Lung (tissue), 12 donors: ENCODE measurements around the gene PPA1. TPM values are rescaled to one million over a fixed set of nuclear protein-coding genes. Genes with fewer than 3 reads are reported as not detected.

Experiments used
- ATAC-seq: fragments of 200-7000 bp; cut with Tn5 transposase; one replicate; pipeline ENCODE4 v1.9.1; 2020; ENCODE audit warnings: moderate number of reproducible peaks; ENCODE audit not compliant: insufficient read depth, low FRiP score
- DNase-seq, 3 donors: peaks; one replicate each; pipeline ENCODE4 v3.0.0-alpha.2; 2013 to 2017
- H3K27ac ChIP-seq, 2 donors: one replicate each; pipeline ENCODE4 v1.5.1; 2013; ENCODE audit warnings: mild to moderate bottlenecking in 2 of 2, moderate library complexity in 2 of 2, control low read depth in 1 of 2, inconsistent platforms in 1 of 2, low read depth in 1 of 2, low read length in 1 of 2
- H3K27me3 ChIP-seq, 3 donors: one replicate each; pipeline ENCODE4 v1.5.1; 2013; ENCODE audit warnings: low read length in 2 of 3; ENCODE audit not compliant: control insufficient read depth in 3 of 3, insufficient read depth in 3 of 3
- H3K36me3 ChIP-seq, 4 donors: one replicate each; pipeline ENCODE4 v1.5.1; 2013; ENCODE audit warnings: low read length in 4 of 4, mild to moderate bottlenecking in 1 of 4, moderate library complexity in 1 of 4; ENCODE audit not compliant: control insufficient read depth in 4 of 4, insufficient read depth in 4 of 4
- H3K4me1 ChIP-seq, 5 donors: one replicate each; pipeline ENCODE4 v1.5.1; 2013; ENCODE audit warnings: low read length in 5 of 5, mild to moderate bottlenecking in 2 of 5, moderate library complexity in 1 of 5; ENCODE audit not compliant: control insufficient read depth in 5 of 5, insufficient read depth in 5 of 5
- H3K4me3 ChIP-seq: one replicate; pipeline ENCODE4 v1.5.1; 2013; ENCODE audit warnings: mild to moderate bottlenecking, control low read depth, moderate library complexity
- H3K9ac ChIP-seq, 2 donors: one replicate each; pipeline ENCODE4 v1.5.1; 2013; ENCODE audit warnings: low read length in 2 of 2, control low read depth in 1 of 2; ENCODE audit not compliant: insufficient read depth in 1 of 2
- H3K9me3 ChIP-seq, 4 donors: one replicate each; pipeline ENCODE4 v1.5.1; 2013; ENCODE audit warnings: low read length in 3 of 4, mild to moderate bottlenecking in 1 of 4, moderate library complexity in 1 of 4; ENCODE audit not compliant: control insufficient read depth in 4 of 4, insufficient read depth in 3 of 4
- CTCF ChIP-seq: IDR thresholded peaks from 2 replicates; pipeline ENCODE4 v1.5.1; 2012; ENCODE audit warnings: mild to moderate bottlenecking; ENCODE audit errors: control extremely low read depth, extremely low read depth
- WGBS, 2 donors: extraction: QIAGEN DNeasy Blood & Tissue Kit; methylation state at CpG; one replicate each; pipeline ENCODE4 v1.1.7; 2013; 5-methylcytosine and 5-hydroxymethylcytosine counted together
- polyA plus RNA-seq, 2 donors: library from polyadenylated mRNA; stranded (reverse); fragments of 200-250 nt; gene quantifications; one replicate each; pipeline ENCODE4 v1.2.1, GENCODE V29; 2013
- total RNA-seq, 2 donors: library from RNA; depleted of rRNA in 1 of 2; stranded (reverse); fragments of >200 nt in 1 of 2; gene quantifications; one replicate each; pipeline ENCODE4 v1.2.1, GENCODE V29; 2014 to 2021
- donor health status: control.
- donor health status: control.
- donor health status: Bipolar disorder and iron deficiency.
- donor health status: healthy.
- donor health status: DM: yes; HTN: yes; CAD: no.

The PPA1 gene
- total and polyA plus RNA-seq, 4 donors: 165 to 251 (median 190) TPM

GRCh38 chr10:70192326-70192968, 40.8 kb downstream of the PPA1 start:
- Histone ChIP-seq H3K27me3 (no peaks in the 10 kb centered on the region), H3K9me3 (no peaks in the 10 kb centered on the region), H3K4me1 (peaks cover 2 to 40% (median 14%) of the 10 kb centered on the region in 5 donors), H3K4me3 (no peak overlapping the region), H3K36me3 (peaks cover 0 to 1% (median 0%) of the 10 kb centered on the region in 4 donors), H3K27ac (peak overlapping the region in 1 of 2 donors; percentile 65), H3K9ac (peak overlapping the region in 1 of 2 donors; percentile 27)
- DNase-seq: peak in 2 of 3 donors; percentile 37 to 69
- ATAC-seq: no peak
- WGBS, 2 donors: 55 to 56% methylated on average over 5 of the region's 5 CpGs
- TF ChIP-seq CTCF: no peak

GRCh38 chr10:70191972-70192305, 41.3 kb downstream of the PPA1 start:
- H3K36me3 ChIP-seq: peaks cover 0 to 1% (median 0%) of the 10 kb centered on the region in 4 donors
- no peak overlapping the region for H3K9ac ChIP-seq
- no peaks in the 10 kb centered on the region for H3K27me3 ChIP-seq
- H3K4me1 ChIP-seq: peaks cover 2 to 40% (median 14%) of the 10 kb centered on the region in 5 donors
- H3K4me3 ChIP-seq: no peak overlapping the region
- ATAC-seq (peak; percentile 81), DNase-seq (peak in 2 of 3 donors; percentile 92 to 94)
- H3K9me3 ChIP-seq: no peaks in the 10 kb centered on the region
- H3K27ac ChIP-seq: no peak overlapping the region
- no peak for TF ChIP-seq CTCF

GRCh38 chr10:70191161-70191971, 41.9 kb downstream of the PPA1 start:
- Histone ChIP-seq H3K27me3 (no peaks in the 10 kb centered on the region), H3K4me1 (peaks cover 2 to 40% (median 14%) of the 10 kb centered on the region in 5 donors), H3K27ac (peak overlapping the region in 1 of 2 donors; percentile 63), H3K9me3 (no peaks in the 10 kb centered on the region), H3K36me3 (peaks cover 0 to under 1% (median 0%) of the 10 kb centered on the region in 4 donors), H3K9ac (peak overlapping the region in 1 of 2 donors; percentile 42), H3K4me3 (no peak overlapping the region)
- DNase-seq: peak in 2 of 3 donors; percentile 29 to 43
- no peak for TF ChIP-seq CTCF
- ATAC-seq: no peak
- 48 to 49% methylated on average over 4 of the region's 4 CpGs for WGBS, 2 donors
